Amniotic epithelial cell (primary cell): ENCODE data around the gene ST3GAL3.
A peak's percentile ranks its signal among the peaks of the same experiment; 100 is the strongest.
"Not testable (repeated sequence)": the region's sequence is repeated elsewhere in the genome, so short reads cannot be mapped to it uniquely, and the experiment has no call there.

Experiments
- DNase-seq: peaks from one replicate; pipeline ENCODE4 v3.0.0-alpha.2; 2010; ENCODE audit warnings: low read depth

ST3GAL3 gene

GRCh38 chr1:43757343-43758053 lies 50.2 kb downstream of the ST3GAL3 start:
- DNase-seq: no peak

GRCh38 chr1:43760745-43761317 lies 53.5 kb downstream of the ST3GAL3 start:
- peak; percentile 34 for DNase-seq

GRCh38 chr1:43763497-43763973 lies 56.2 kb downstream of the ST3GAL3 start:
- peak; percentile 80 for DNase-seq

GRCh38 chr1:43764581-43764980 lies 57.2 kb downstream of the ST3GAL3 start:
- DNase-seq: no peak

- no peak for DNase-seq
Measured at GRCh38 chr1:43766086-43766784, 58.9 kb downstream of the ST3GAL3 start.

- no peak for DNase-seq
Measured at GRCh38 chr1:43766818-43767525, 59.6 kb downstream of the ST3GAL3 start.

GRCh38 chr1:43768168-43768567 lies 60.8 kb downstream of the ST3GAL3 start:
- no peak for DNase-seq

GRCh38 chr1:43769350-43769908 lies 62.1 kb downstream of the ST3GAL3 start:
- DNase-seq: no peak

- DNase-seq: no peak
Measured at GRCh38 chr1:43770111-43770510, 62.8 kb downstream of the ST3GAL3 start.

GRCh38 chr1:43772978-43773377 lies 65.6 kb downstream of the ST3GAL3 start:
- DNase-seq: no peak

- DNase-seq: no peak
Measured at GRCh38 chr1:43773821-43774220, 66.5 kb downstream of the ST3GAL3 start.

GRCh38 chr1:43774359-43774758 lies 67.0 kb downstream of the ST3GAL3 start:
- peak; percentile 77 for DNase-seq

GRCh38 chr1:43776043-43776761 lies 68.9 kb downstream of the ST3GAL3 start:
- peak; percentile 33 for DNase-seq

GRCh38 chr1:43777916-43778315 lies 70.6 kb downstream of the ST3GAL3 start:
- DNase-seq: not testable (repeated sequence)

GRCh38 chr1:43779266-43779665 lies 71.9 kb downstream of the ST3GAL3 start:
- no peak for DNase-seq

GRCh38 chr1:43779805-43780403 lies 72.6 kb downstream of the ST3GAL3 start:
- no peak for DNase-seq

GRCh38 chr1:43781574-43781973 lies 74.2 kb downstream of the ST3GAL3 start:
- no peak for DNase-seq

- no peak for DNase-seq
Measured at GRCh38 chr1:43783096-43783670, 75.8 kb downstream of the ST3GAL3 start.

- DNase-seq: no peak
Measured at GRCh38 chr1:43783671-43784205, 76.4 kb downstream of the ST3GAL3 start.

- peak; percentile 69 for DNase-seq
Measured at GRCh38 chr1:43786201-43786958, 79.0 kb downstream of the ST3GAL3 start.
